ENCODE results near the gene CLCN7.

CLCN7 gene

GRCh38 chr16:1398351-1398750 lies 76.5 kb downstream of the CLCN7 start:
- FAIRE-seq = no peak

DNA sequence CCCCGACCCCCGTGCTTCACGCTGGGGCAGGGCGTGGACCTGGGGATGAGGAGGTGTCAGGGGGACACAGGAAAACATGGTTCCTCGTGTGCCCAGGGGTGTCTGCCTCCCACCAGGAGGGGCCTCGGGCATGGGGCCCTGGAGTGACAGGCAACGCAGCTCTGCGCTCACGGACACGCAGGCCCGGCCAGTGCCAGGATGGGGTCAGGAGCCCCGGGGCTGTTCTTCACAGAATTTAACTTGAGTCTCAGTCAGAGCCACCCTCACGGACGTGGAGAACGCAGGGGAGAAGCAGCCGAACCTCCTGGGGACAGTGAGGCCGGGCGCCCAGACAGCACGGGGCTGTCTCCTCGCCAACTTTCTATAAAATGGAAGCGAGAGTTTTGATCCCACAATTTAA lies 77.0 kb downstream of the CLCN7 start:
- FAIRE-seq = no peak

- FAIRE-seq = no peak
These were observed 79.3 kb downstream of the CLCN7 start for GRCh38 chr16:1395444-1396031.
